H1 (cell line): ENCODE measurements around the gene IFT122. TPM values are rescaled to one million over a fixed set of nuclear protein-coding genes. Genes with fewer than 3 reads are reported as not detected.

Source experiments
- ASH2L ChIP-seq: fragments of 200-600, 300-600 bp; sonication (generic); IDR thresholded peaks from one replicate; pipeline ENCODE4 v1.7.1; 2017; ENCODE audit warnings: low read length
- CTCF ChIP-seq, 3 experiments: IDR thresholded peaks; 1 replicate in 2 of 3; 2 replicates in 1 of 3; pipeline versions ENCODE4 v1.5.1 to v1.6.1; 2011; ENCODE audit warnings: low read length in 3 of 3, mild to moderate bottlenecking in 3 of 3, inconsistent platforms in 2 of 3, low read depth in 1 of 3, moderate library complexity in 1 of 3; ENCODE audit not compliant: insufficient read depth in 1 of 3; ENCODE audit errors: control extremely low read depth in 1 of 3
- EGR1 ChIP-seq: IDR thresholded peaks from 2 replicates; pipeline ENCODE4 v1.6.1; 2011; ENCODE audit warnings: low read depth, low read length, borderline replicate concordance
- KDM1A ChIP-seq: fragments of 200-600, 300-600 bp; sonication (generic); IDR thresholded peaks from 2 replicates; pipeline ENCODE4 v1.7.1; 2016; ENCODE audit warnings: mild to moderate bottlenecking, low read length, borderline replicate concordance
- POLR2AphosphoS5 ChIP-seq: IDR thresholded peaks from 2 replicates; pipeline ENCODE4 v1.6.1; 2011; ENCODE audit warnings: low read depth, low read length
- TEAD4 ChIP-seq: IDR thresholded peaks from 2 replicates; pipeline ENCODE4 v1.6.1; 2012; ENCODE audit warnings: low read depth, low read length, inconsistent platforms, mixed read lengths
- polyA plus RNA-seq, 7 experiments: library from polyadenylated mRNA; depleted of rRNA in 3 of 7; stranded (reverse) in 5 of 7; unstranded in 2 of 7; fragments of >200 nt in 5 of 7; fragments of 200-250 nt in 2 of 7; gene quantifications; 1 replicate in 5 of 7; 2 replicates in 1 of 7; 4 replicates in 1 of 7; pipeline versions ENCODE4 v1.2.1 to v1.2.3, GENCODE V29; 2011 to 2013; ENCODE audit warnings: missing spikeins in 2 of 7, mixed read lengths in 2 of 7
- total RNA-seq: library from RNA; stranded (reverse); fragmentation: NEBNext Ultra II Directional; extraction: Animal tissue kit (Norgen Biotek cat#: 25700); gene quantifications from 2 replicates; pipeline ENCODE4 v1.2.1, GENCODE V29; 2021

IFT122 gene
- total and polyA plus RNA-seq, 2 of the 8 experiments (the other 6 are each of a cell fraction or from before 2014, with no cell fraction given): 23.7 to 25.1 TPM

- TF ChIP-seq CTCF (IDR thresholded peaks at IDR 0.05; ENCODE audit: control extremely low read depth in 1 of 3, insufficient read depth in 1 of 3, low read depth in 1 of 3, low read length in 3 of 3): no peak
- TF ChIP-seq KDM1A: no peak
- no peak for TF ChIP-seq ASH2L
- no peak for TF ChIP-seq POLR2AphosphoS5
- TF ChIP-seq EGR1: no peak
- TF ChIP-seq TEAD4: no peak
Observed at GRCh38 chr3:129512595-129512994, 72.6 kb downstream of the IFT122 start (continued).
